Lung (tissue), 12 donors: ENCODE results near the gene PRCC. TPM values are rescaled to one million over a fixed set of nuclear protein-coding genes. Genes with fewer than 3 reads are reported as not detected.

ENCODE experiments used
- ATAC-seq: fragments of 200-7000 bp; cut with Tn5 transposase; one replicate; pipeline ENCODE4 v1.9.1; 2020; ENCODE audit warnings: moderate number of reproducible peaks; ENCODE audit not compliant: insufficient read depth, low FRiP score
- DNase-seq, 3 donors: peaks; one replicate each; pipeline ENCODE4 v3.0.0-alpha.2; 2013 to 2017
- H3K27ac ChIP-seq, 2 donors: one replicate each; pipeline ENCODE4 v1.5.1; 2013; ENCODE audit warnings: mild to moderate bottlenecking in 2 of 2, moderate library complexity in 2 of 2, control low read depth in 1 of 2, inconsistent platforms in 1 of 2, low read depth in 1 of 2, low read length in 1 of 2
- H3K27me3 ChIP-seq, 3 donors: one replicate each; pipeline ENCODE4 v1.5.1; 2013; ENCODE audit warnings: low read length in 2 of 3; ENCODE audit not compliant: control insufficient read depth in 3 of 3, insufficient read depth in 3 of 3
- H3K36me3 ChIP-seq, 4 donors: one replicate each; pipeline ENCODE4 v1.5.1; 2013; ENCODE audit warnings: low read length in 4 of 4, mild to moderate bottlenecking in 1 of 4, moderate library complexity in 1 of 4; ENCODE audit not compliant: control insufficient read depth in 4 of 4, insufficient read depth in 4 of 4
- H3K4me1 ChIP-seq, 5 donors: one replicate each; pipeline ENCODE4 v1.5.1; 2013; ENCODE audit warnings: low read length in 5 of 5, mild to moderate bottlenecking in 2 of 5, moderate library complexity in 1 of 5; ENCODE audit not compliant: control insufficient read depth in 5 of 5, insufficient read depth in 5 of 5
- H3K4me3 ChIP-seq: one replicate; pipeline ENCODE4 v1.5.1; 2013; ENCODE audit warnings: mild to moderate bottlenecking, control low read depth, moderate library complexity
- H3K9ac ChIP-seq, 2 donors: one replicate each; pipeline ENCODE4 v1.5.1; 2013; ENCODE audit warnings: low read length in 2 of 2, control low read depth in 1 of 2; ENCODE audit not compliant: insufficient read depth in 1 of 2
- H3K9me3 ChIP-seq, 4 donors: one replicate each; pipeline ENCODE4 v1.5.1; 2013; ENCODE audit warnings: low read length in 3 of 4, mild to moderate bottlenecking in 1 of 4, moderate library complexity in 1 of 4; ENCODE audit not compliant: control insufficient read depth in 4 of 4, insufficient read depth in 3 of 4
- CTCF ChIP-seq: IDR thresholded peaks from 2 replicates; pipeline ENCODE4 v1.5.1; 2012; ENCODE audit warnings: mild to moderate bottlenecking; ENCODE audit errors: control extremely low read depth, extremely low read depth
- WGBS, 2 donors: extraction: QIAGEN DNeasy Blood & Tissue Kit; methylation state at CpG; one replicate each; pipeline ENCODE4 v1.1.7; 2013; 5-methylcytosine and 5-hydroxymethylcytosine counted together
- polyA plus RNA-seq, 2 donors: library from polyadenylated mRNA; stranded (reverse); fragments of 200-250 nt; gene quantifications; one replicate each; pipeline ENCODE4 v1.2.1, GENCODE V29; 2013
- total RNA-seq, 2 donors: library from RNA; depleted of rRNA in 1 of 2; stranded (reverse); fragments of >200 nt in 1 of 2; gene quantifications; one replicate each; pipeline ENCODE4 v1.2.1, GENCODE V29; 2014 to 2021
- donor health status: control.
- donor health status: control.
- donor health status: Bipolar disorder and iron deficiency.
- donor health status: healthy.
- donor health status: DM: yes; HTN: yes; CAD: no.

PRCC gene
- total and polyA plus RNA-seq, 4 donors: 36.2 to 52.7 (median 39.3) TPM

- H3K4me1 ChIP-seq: peaks cover 0 to 9% (median 0%) of the 10 kb centered on the region in 5 donors
- no peak for TF ChIP-seq CTCF
- no peak for ATAC-seq
- H3K27me3 ChIP-seq: no peaks in the 10 kb centered on the region
- H3K27ac ChIP-seq: no peak overlapping the region
- H3K36me3 ChIP-seq: peaks cover 9 to 52% (median 24%) of the 10 kb centered on the region in 4 donors
- no peaks in the 10 kb centered on the region for H3K9me3 ChIP-seq
- no peak overlapping the region for H3K9ac ChIP-seq
- no peak overlapping the region for H3K4me3 ChIP-seq
- WGBS, 2 donors: 75 to 86% methylated on average over 6 of the region's 6 CpGs
- DNase-seq: no peak
Observed at GRCh38 chr1:156785458-156785857, 18.1 kb downstream of the PRCC start.

- no peak for DNase-seq
- no peak overlapping the region for H3K9ac ChIP-seq
- no peaks in the 10 kb centered on the region for H3K27me3 ChIP-seq
- no peak overlapping the region for H3K27ac ChIP-seq
- no peak for ATAC-seq
- H3K4me1 ChIP-seq: peaks cover 0 to 6% (median 0%) of the 10 kb centered on the region in 5 donors
- no peak overlapping the region for H3K4me3 ChIP-seq
- 35 to 78% methylated on average over 10 of the region's 10 CpGs for whole genome bisulfite sequencing, 2 donors
- peaks cover 8 to 56% (median 30%) of the 10 kb centered on the region in 4 donors for H3K36me3 ChIP-seq
- H3K9me3 ChIP-seq: no peaks in the 10 kb centered on the region
- no peak for TF ChIP-seq CTCF
Observed at GRCh38 chr1:156786640-156787039, 19.3 kb downstream of the PRCC start.

- Histone ChIP-seq H3K4me3 (no peak overlapping the region), H3K4me1 (no peaks in the 10 kb centered on the region), H3K27ac (no peak overlapping the region), H3K9ac (no peak overlapping the region), H3K9me3 (no peaks in the 10 kb centered on the region), H3K36me3 (peaks cover 23 to 53% (median 36%) of the 10 kb centered on the region in 4 donors), H3K27me3 (no peaks in the 10 kb centered on the region)
- no peak for ATAC-seq
- TF ChIP-seq CTCF: no peak
- WGBS, 2 donors: 97% methylated on average over 2 of the region's 2 CpGs
- no peak for DNase-seq
Observed at GRCh38 chr1:156788136-156788535, 20.8 kb downstream of the PRCC start.
